ENCODE measurements around the gene IRF2. TPM values are rescaled to one million over a fixed set of nuclear protein-coding genes. Genes with fewer than 3 reads are reported as not detected.

IRF2 gene
- total and polyA plus RNA-seq, 4 donors = 16.4 to 65.8 (median 43.1) TPM

- H3K9ac ChIP-seq (ENCODE audit: insufficient read depth in 1 of 2, low read length in 2 of 2) = peak overlapping the region in 1 of 2 donors; percentile 32
- TF ChIP-seq CTCF (IDR thresholded peaks at IDR 0.05; ENCODE audit: control extremely low read depth, extremely low read depth) = no peak
- H3K9me3 ChIP-seq (ENCODE audit: control insufficient read depth in 4 of 4, insufficient read depth in 3 of 4, low read length in 3 of 4) = no peaks in the 10 kb centered on the region
- peak overlapping the region in 1 of 2 donors; percentile 40 for H3K27ac ChIP-seq (ENCODE audit: low read depth in 1 of 2, low read length in 1 of 2)
- peaks cover 0 to 41% (median 25%) of the 10 kb centered on the region in 5 donors for H3K4me1 ChIP-seq (ENCODE audit: control insufficient read depth in 5 of 5, insufficient read depth in 5 of 5, low read length in 5 of 5)
- H3K36me3 ChIP-seq (ENCODE audit: control insufficient read depth in 4 of 4, insufficient read depth in 4 of 4, low read length in 4 of 4) = peaks cover 0 to 4% (median 0%) of the 10 kb centered on the region in 4 donors
- WGBS, 2 donors = 63 to 67% methylated on average over 9 of the region's 9 CpGs
- no peak overlapping the region for H3K4me3 ChIP-seq
- DNase-seq (peak; percentile 26 to 60 (median 38)), ATAC-seq (ENCODE audit: insufficient read depth, low FRiP score) (no peak)
- H3K27me3 ChIP-seq (ENCODE audit: control insufficient read depth in 3 of 3, insufficient read depth in 3 of 3, low read length in 2 of 3) = no peaks in the 10 kb centered on the region
Observed at GRCh38 chr4:184477201-184477999, 3.0 kb upstream of the IRF2 start.

- no peak for TF ChIP-seq CTCF (IDR thresholded peaks at IDR 0.05; ENCODE audit: control extremely low read depth, extremely low read depth)
- WGBS, 2 donors = 49% methylated on average over 8 of the region's 8 CpGs
- no peaks in the 10 kb centered on the region for H3K9me3 ChIP-seq (ENCODE audit: control insufficient read depth in 4 of 4, insufficient read depth in 3 of 4, low read length in 3 of 4)
- no peak overlapping the region for H3K4me3 ChIP-seq
- H3K27ac ChIP-seq (ENCODE audit: low read depth in 1 of 2, low read length in 1 of 2) = peak overlapping the region in 1 of 2 donors; percentile 60
- ATAC-seq (ENCODE audit: insufficient read depth, low FRiP score) = no peak
- H3K4me1 ChIP-seq (ENCODE audit: control insufficient read depth in 5 of 5, insufficient read depth in 5 of 5, low read length in 5 of 5) = peaks cover 0 to 48% (median 30%) of the 10 kb centered on the region in 5 donors
- no peaks in the 10 kb centered on the region for H3K27me3 ChIP-seq (ENCODE audit: control insufficient read depth in 3 of 3, insufficient read depth in 3 of 3, low read length in 2 of 3)
- H3K36me3 ChIP-seq (ENCODE audit: control insufficient read depth in 4 of 4, insufficient read depth in 4 of 4, low read length in 4 of 4) = peaks cover 0 to 4% (median 0%) of the 10 kb centered on the region in 4 donors
- peak overlapping the region in 1 of 2 donors; percentile 5 for H3K9ac ChIP-seq (ENCODE audit: insufficient read depth in 1 of 2, low read length in 2 of 2)
- DNase-seq = no peak
Observed at GRCh38 chr4:184476695-184477094, 2.3 kb upstream of the IRF2 start.

- Histone ChIP-seq H3K9ac (ENCODE audit: insufficient read depth in 1 of 2, low read length in 2 of 2) (peak overlapping the region; percentile 87 to 94), H3K27ac (ENCODE audit: low read depth in 1 of 2, low read length in 1 of 2) (peak overlapping the region; percentile 98 to 99), H3K27me3 (ENCODE audit: control insufficient read depth in 3 of 3, insufficient read depth in 3 of 3, low read length in 2 of 3) (no peaks in the 10 kb centered on the region), H3K4me3 (peak overlapping the region; percentile 86), H3K9me3 (ENCODE audit: control insufficient read depth in 4 of 4, insufficient read depth in 3 of 4, low read length in 3 of 4) (no peaks in the 10 kb centered on the region), H3K4me1 (ENCODE audit: control insufficient read depth in 5 of 5, insufficient read depth in 5 of 5, low read length in 5 of 5) (peaks cover 0 to 54% (median 33%) of the 10 kb centered on the region in 5 donors), H3K36me3 (ENCODE audit: control insufficient read depth in 4 of 4, insufficient read depth in 4 of 4, low read length in 4 of 4) (peaks cover 0 to 4% (median 0%) of the 10 kb centered on the region in 4 donors)
- DNase-seq (no peak), ATAC-seq (ENCODE audit: insufficient read depth, low FRiP score) (no peak)
- 38 to 44% methylated on average over 6 of the region's 6 CpGs for WGBS, 2 donors
- TF ChIP-seq CTCF (IDR thresholded peaks at IDR 0.05; ENCODE audit: control extremely low read depth, extremely low read depth) = no peak
Observed at GRCh38 chr4:184475498-184475897, 1.1 kb upstream of the IRF2 start.
